NCI-H526 (cell line): ENCODE data around the gene UFC1.

Experiments
- DNase-seq, 2 experiments: peaks; one replicate each; lab custom pipeline; 2025; lab: John Stamatoyannopoulos, UW

Gene UFC1

GRCh38 chr1:161193561-161194235, 39.9 kb downstream of the UFC1 start:
- DNase-seq, result no peak

- no peak for DNase-seq
Observed at GRCh38 chr1:161195171-161195570, 41.4 kb downstream of the UFC1 start.

- DNase-seq, result no peak
Observed at GRCh38 chr1:161196111-161196510, 42.3 kb downstream of the UFC1 start.

- DNase-seq, result peak in 1 of 2 experiments; percentile 44
Observed at GRCh38 chr1:161196521-161197451, 43.0 kb downstream of the UFC1 start.

- peak in 1 of 2 experiments; percentile 55 for DNase-seq
Observed at GRCh38 chr1:161197560-161198193, 43.9 kb downstream of the UFC1 start.

- peak; percentile 84 to 96 for DNase-seq
Observed at GRCh38 chr1:161198194-161198896, 44.6 kb downstream of the UFC1 start.

GRCh38 chr1:161198897-161199431, 45.2 kb downstream of the UFC1 start, which contains the start of gene ADAMTS4:
TSS of gene ADAMTS4 (minus strand) at chr1:161199054. CDS start at chr1:161198627, 427 bp downstream.
- peak; percentile 28 to 67 for DNase-seq

- peak; percentile 55 to 74 for DNase-seq
Observed at GRCh38 chr1:161199506-161200139, 45.8 kb downstream of the UFC1 start.

- DNase-seq, result no peak
Observed at GRCh38 chr1:161200421-161200991, 46.7 kb downstream of the UFC1 start.

- peak in 1 of 2 experiments; percentile 49 for DNase-seq
Observed at GRCh38 chr1:161200992-161201835, 47.4 kb downstream of the UFC1 start.

- peak; percentile 100 for DNase-seq
Observed at GRCh38 chr1:161201836-161202712, 48.3 kb downstream of the UFC1 start, which contains the start of gene NDUFS2. TSS of gene NDUFS2 (plus strand) at chr1:161202367. CDS start at chr1:161202386, 19 bp downstream.

- no peak for DNase-seq
Observed at GRCh38 chr1:161206411-161207140, 52.8 kb downstream of the UFC1 start.

GRCh38 chr1:161207173-161207572, 53.4 kb downstream of the UFC1 start:
- no peak for DNase-seq
